ENCODE results near the gene GIPC1.
"Not testable (repeated sequence)": the region's sequence is repeated elsewhere in the genome, so short reads cannot be mapped to it uniquely, and the experiment has no call there.

Gene GIPC1

DNA sequence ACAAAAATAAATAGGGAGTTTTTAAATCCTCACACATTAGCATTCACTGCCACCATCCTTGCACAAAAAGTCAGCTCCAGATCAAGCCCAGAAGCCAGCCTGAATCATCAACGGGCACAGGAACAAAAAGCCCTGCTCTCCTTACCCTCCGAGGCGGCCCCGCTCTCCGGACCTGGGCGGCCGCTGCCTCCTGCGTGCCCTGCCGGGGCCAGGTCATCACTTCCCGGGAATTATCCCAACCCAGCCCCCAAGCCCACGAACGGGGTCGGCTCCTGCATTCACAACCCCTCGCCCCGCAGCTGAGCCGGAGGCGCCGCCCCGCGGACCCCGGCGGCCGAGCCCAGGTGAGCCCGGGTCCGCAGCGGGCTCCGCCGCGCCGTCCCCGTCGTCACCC lies 21.5 kb upstream of the GIPC1 start:
- no peak for DNase-seq

- DNase-seq = no peak
Measured at GRCh38 chr19:14516746-14517438, 21.0 kb upstream of the GIPC1 start.

- DNase-seq = no peak
Measured at GRCh38 chr19:14516048-14516534, 20.2 kb upstream of the GIPC1 start.

GRCh38 chr19:14515501-14516047 lies 19.6 kb upstream of the GIPC1 start:
- no peak for DNase-seq

GRCh38 chr19:14514215-14514863 lies 18.4 kb upstream of the GIPC1 start:
- DNase-seq = no peak

- DNase-seq = no peak
Measured at GRCh38 chr19:14512406-14512961, 16.6 kb upstream of the GIPC1 start.

DNA sequence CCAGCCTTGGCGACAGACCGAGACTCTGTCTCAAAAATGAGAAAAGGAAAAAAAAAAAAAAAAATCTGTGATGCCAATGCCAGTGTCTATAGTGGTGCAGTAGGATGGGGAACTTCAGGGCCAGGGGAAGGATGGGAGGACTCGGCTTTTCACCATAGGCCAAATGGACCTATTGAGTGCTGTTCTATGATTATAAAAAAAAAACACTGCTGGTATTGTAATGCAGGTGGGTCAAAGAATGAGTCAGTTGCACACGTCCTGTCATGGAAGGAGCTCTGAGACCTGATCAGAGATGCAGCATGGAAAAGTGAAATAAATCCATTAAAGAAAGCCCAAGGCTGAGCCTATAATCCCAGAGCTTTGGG lies 15.3 kb upstream of the GIPC1 start:
- no peak for DNase-seq

GRCh38 chr19:14510311-14511228 lies 14.6 kb upstream of the GIPC1 start:
- no peak for DNase-seq

GRCh38 chr19:14507704-14508542 lies 12.0 kb upstream of the GIPC1 start:
- no peak for DNase-seq

- peak; percentile 48 for DNase-seq
Measured at GRCh38 chr19:14505488-14506239, 9.7 kb upstream of the GIPC1 start.

GRCh38 chr19:14504575-14504974 lies 8.6 kb upstream of the GIPC1 start:
- not testable (repeated sequence) for DNase-seq

DNA sequence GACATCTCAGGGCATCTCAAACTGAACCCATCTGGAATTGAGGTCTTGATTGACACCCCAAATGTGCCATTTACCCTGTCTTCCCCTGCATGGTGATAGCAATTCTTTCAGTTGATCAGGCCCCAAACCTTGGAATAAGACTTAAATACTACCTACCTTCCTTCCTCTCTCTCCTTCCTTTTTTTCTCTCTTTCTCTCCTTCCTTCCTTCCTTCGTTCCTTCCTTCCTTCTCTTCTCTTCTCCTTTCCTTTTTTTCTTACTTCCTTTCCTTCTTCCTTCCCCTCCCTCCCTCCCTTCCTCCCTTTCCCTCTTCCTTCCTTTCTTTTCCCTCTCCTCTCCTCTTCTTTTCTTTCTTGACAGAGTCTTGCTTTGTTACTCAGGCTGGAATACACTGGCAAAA lies 7.4 kb upstream of the GIPC1 start:
- no peak for DNase-seq

- no peak for DNase-seq
Measured at GRCh38 chr19:14502334-14503092, 6.6 kb upstream of the GIPC1 start.

DNA sequence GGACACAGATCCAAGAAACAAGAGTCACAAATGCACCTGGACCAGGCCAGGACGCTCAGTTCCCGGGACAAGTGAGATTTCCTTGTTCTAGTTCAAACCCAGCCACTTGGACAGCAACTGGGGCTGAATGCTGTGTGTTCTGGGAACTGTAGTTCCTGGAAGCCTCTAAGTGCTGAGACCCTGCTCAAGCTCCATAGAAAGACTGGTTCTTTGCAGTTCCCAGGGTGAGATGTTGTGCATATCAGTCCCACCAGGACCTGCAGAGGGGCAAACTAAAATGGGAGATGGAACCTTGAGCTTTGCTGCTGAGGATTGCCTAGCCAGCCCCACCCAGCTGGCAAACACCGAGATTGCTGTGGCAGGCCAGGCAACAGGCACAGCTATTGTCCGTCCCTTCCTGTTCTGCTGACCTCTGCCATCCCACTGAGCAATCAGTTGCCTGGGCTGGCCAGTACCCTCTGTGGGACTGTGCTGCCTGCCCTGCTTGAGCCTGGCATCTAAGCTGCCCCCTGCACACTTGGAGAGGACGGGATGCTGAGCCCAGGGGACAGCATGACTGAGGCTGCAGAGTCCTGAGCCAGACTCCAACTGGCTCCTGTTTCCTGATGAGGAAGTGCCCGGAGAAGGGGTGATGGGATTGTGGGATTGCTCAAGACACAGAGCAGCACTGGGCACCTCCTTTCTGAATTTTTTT lies 1.4 kb upstream of the GIPC1 start:
- DNase-seq = no peak

- no peak for DNase-seq
Measured at GRCh38 chr19:14496834-14497227, 904 bp upstream of the GIPC1 start.

- DNase-seq = no peak
Measured at GRCh38 chr19:14495672-14496028, 277 bp downstream of the GIPC1 start.

GRCh38 chr19:14494910-14495671 lies 836 bp downstream of the GIPC1 start:
- no peak for DNase-seq

DNA sequence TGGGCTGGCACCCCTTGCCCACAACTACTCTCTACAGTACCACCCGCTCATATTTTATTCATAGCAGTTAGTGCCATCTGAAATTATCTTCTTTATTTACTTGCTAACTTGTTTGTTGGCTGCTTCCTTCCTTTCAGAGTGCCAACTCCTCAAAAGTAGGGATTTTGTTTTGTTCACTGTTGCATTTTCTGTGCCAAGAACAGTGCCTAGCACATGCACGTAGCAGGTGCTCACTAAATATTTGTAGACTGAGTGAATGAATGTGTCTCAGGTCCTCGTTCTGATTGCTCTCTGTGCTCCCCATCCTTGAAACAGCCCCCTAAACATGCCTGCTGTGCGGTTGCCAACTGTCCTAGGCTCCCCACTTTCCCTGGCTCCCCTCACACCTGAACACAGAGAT lies 1.5 kb downstream of the GIPC1 start:
- DNase-seq = no peak

DNA sequence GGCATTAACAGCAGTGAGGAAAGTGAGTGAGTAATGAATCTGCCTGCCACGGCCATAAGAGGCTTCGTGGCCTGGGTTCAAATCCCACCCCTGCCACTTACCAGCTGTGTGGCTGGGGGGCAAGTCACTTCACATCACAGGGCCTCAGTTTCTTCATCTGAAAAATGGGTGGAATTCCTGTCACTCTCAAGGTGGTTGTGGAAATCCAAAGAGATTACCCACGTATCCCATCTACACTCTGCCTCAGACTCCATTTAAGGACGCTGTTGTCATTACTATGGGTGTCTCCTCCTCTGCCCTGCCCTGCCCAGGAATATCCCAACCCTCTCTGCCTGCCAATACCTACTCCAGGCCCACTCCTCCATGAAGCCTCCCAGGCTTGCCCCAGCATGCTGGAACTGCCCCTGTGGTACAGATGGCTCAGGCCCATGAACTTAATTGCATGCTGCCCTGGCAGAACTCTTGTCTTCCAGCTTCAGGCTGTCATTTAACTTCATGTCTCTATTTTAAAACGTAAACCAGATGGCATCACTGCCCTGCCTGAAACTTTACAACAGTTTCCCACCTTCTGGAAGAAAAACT lies 3.1 kb downstream of the GIPC1 start:
- DNase-seq = no peak
